ENCODE measurements around the gene RMC1.
"Not testable (repeated sequence)": the region's sequence is repeated elsewhere in the genome, so short reads cannot be mapped to it uniquely, and the experiment has no call there.

The RMC1 gene

DNA sequence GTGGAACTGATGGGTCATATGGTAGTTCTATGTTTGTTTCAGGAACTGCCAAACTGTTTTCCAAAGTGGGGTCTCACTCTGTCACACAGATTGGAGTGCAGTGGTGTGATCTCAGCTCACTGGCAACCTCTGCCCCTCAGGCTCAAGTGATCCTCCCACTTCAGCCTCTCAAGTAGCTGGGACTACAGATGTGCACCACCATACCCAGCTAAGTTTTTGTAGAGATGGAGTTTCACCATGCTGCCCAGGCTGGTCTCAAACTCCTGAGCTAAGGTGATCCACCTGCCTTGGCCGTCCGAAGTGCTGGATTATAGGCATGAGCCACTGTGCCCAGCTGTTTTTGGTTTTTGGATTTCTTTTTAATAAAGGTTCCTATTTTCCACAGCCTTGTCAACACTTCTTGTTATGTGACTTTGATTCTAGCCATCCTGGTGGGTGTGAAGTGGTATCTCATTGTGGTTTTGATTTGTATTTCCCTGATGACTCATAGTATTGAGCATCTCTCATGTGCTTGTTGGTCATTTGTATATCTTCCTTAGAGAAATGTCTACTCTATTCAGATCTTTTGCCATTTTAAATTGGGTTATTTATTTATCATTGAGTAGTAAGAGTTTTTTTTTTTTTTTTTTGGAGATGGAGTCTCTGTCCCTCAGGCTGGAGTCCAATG, 60.2 kb downstream of the RMC1 start:
- DNase-seq (ENCODE audit: low read depth), result no peak

- no peak for DNase-seq (ENCODE audit: low read depth)
Observed at GRCh38 chr18:23565916-23566547, 62.7 kb downstream of the RMC1 start.

DNA sequence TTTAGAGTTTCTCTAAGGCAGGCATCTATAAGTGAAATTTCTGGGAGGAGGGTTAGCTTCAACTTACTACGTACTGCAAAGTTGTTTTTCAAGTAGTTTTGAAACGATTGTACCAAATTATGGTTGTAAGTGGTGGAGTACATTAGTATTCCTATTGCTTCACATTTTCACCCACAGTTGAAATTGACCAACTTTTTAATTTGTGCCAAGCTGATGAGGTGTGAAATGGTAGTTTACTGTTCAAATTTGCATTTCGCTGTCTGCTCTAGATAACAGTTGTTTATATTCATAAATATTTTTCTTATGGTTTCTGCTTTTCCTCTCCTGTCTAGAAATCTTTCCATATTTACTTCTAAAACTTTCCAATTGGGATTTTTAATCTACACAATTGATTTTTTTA, 64.4 kb downstream of the RMC1 start:
- no peak for DNase-seq (ENCODE audit: low read depth)

GRCh38 chr18:23568281-23569138, 65.2 kb downstream of the RMC1 start:
- no peak for DNase-seq (ENCODE audit: low read depth)

DNA sequence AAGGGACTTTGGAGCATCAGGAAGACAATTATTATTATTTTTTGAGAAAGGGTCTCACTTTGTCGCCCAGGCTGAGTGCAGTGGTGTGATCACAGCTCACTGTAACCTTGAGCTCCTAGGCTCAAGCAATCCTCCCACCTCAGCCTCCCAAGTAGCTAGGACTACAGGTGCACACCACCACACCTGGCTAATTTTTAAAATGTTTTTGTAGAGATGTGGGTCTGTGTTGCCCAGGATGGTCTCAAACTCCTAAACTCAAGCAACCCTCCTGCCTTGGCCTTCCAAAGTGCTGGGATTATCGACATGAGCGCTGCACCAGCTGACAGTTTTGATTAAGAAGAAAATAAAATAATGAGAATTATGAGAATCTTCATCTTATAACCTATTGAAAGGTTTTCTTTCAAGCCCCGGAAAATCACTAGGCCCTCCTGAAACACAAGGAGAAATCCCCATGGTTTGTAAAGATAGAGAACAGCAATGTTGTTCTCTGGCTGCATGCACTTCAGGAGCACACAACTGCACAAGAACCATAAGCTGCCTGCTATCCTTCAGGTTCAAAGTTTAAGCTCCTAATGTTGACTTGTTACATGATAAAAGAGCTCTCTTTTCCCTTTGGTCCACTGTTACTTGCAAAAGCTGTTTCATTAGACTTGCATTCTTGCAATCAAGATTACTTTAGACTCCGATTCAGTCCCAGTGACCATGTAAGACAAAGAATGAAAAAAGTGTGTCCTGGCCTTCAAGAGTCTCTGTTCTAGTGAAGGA, 66.2 kb downstream of the RMC1 start:
- DNase-seq (ENCODE audit: low read depth), result no peak

- DNase-seq (ENCODE audit: low read depth), result no peak
Observed at GRCh38 chr18:23570912-23571504, 67.7 kb downstream of the RMC1 start.

- DNase-seq (ENCODE audit: low read depth), result no peak
Observed at GRCh38 chr18:23572012-23572411, 68.7 kb downstream of the RMC1 start.

DNA sequence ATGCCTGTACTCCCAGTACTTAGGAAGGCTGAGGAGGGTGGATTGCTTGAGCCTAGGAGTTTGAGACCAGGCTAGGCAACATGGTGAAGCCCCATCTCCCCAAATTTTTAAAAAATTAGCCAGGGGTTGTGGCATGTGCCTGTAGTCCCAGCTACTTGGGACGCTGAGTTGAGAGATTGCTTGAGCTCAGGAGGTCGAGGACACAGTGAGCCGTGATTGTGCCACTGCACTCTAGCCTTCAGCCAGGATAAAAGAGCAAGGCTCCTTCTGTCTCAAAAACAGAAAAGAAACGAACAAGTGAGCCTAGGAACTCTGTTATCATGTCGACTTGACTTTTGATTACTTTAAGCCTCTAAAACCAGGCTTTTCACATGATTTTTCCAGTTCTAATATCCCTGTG, 69.3 kb downstream of the RMC1 start:
- no peak for DNase-seq (ENCODE audit: low read depth)

GRCh38 chr18:23573020-23573419, 69.7 kb downstream of the RMC1 start:
- no peak for DNase-seq (ENCODE audit: low read depth)

GRCh38 chr18:23573626-23574431, 70.5 kb downstream of the RMC1 start:
- no peak for DNase-seq (ENCODE audit: low read depth)

- DNase-seq (ENCODE audit: low read depth), result no peak
Observed at GRCh38 chr18:23574611-23575308, 71.4 kb downstream of the RMC1 start.

DNA sequence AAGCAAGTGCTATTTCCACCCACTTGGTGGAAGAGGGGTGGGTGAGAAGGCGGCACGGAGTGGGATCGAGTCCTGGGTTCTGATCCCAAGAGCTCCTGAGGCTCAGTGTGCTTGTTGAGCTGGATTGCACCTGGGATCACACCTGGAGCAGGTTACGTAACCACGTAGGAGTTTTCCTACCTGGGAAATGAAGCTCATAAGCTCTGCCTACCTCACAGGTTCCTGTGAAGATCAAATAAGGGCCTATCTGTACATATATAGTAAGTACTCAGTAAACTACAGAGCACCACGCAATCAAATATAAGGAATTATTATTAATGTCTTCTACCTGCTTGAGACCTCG, 72.0 kb downstream of the RMC1 start:
- no peak for DNase-seq (ENCODE audit: low read depth)

- not testable (repeated sequence) for DNase-seq (ENCODE audit: low read depth)
Observed at GRCh38 chr18:23577521-23577920, 74.2 kb downstream of the RMC1 start.

DNA sequence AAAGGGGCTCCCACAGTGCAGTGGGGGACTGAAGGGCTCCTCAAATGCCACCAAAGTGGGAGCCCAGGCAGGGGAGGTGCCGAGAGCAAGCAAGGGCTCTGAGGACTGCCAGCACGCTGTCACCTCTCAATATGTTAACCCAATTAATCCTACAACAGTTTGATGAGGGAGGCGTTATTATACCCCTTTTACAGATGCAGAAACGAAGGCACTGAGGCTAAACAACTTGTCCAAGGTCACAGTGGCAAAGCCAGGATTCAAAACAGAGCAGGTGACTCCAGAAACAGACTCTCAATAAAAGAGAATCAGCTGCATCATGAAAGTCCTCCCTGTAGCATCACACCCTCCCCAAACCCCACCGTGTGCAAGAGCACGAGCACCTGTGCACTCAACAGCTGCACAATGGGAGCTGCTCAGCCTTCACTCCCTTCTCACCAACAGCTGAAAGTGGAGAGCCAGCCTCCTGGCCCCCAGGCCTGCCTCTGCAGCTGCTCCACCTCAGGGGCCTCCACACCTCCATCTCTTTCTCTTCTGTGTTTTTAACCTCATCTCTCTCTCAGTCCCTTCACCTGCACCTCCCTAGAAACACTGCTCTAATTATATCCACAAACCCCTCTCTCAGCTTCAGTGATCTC, 74.9 kb downstream of the RMC1 start:
- no peak for DNase-seq (ENCODE audit: low read depth)

GRCh38 chr18:23578891-23579653, 75.8 kb downstream of the RMC1 start:
- DNase-seq (ENCODE audit: low read depth), result no peak

DNA sequence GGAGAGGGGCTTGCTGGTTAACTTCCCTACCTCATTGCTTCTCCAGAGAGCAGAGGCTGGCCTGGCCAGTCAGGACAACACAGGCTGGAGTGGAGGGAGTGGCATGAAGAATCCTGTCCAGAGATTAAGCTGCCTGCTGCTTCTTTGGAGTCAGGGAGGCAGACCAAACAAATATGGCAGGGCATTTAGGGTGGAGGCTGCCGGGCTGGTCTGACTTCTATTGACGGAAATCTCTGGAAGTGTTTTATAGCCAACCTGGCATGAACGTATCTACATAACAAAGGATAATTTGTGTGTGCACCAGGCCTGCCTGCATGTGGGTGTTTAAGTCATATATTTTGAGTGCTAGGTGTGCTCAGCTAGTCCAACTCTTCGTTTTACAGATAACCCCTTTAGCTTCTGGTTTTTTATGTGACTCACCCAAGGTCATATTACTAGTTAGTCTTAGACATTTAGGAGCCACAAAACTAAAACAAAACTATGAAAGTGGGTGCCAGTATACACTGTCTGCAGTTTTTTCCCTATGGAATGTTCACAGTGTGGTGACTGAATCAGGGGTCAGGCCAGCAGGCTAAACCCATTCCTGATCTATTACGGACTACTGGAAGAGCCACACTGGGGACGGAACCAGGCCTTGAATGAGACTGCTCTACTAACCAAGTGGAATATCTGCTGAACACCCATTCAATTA, 77.5 kb downstream of the RMC1 start:
- no peak for DNase-seq (ENCODE audit: low read depth)

All from CMK (cell line).